ENCODE measurements around the gene RSKR. TPM values are rescaled to one million over a fixed set of nuclear protein-coding genes. Genes with fewer than 3 reads are reported as not detected.

The RSKR gene
- total RNA-seq, 1 donor from 2014 or later: 3.7 TPM

Other genes with a start within 250 kb of the RSKR start
- not detected for gene SEBOX, start 249.0 kb downstream of the RSKR start, total RNA-seq
- 0.52 TPM for gene VTN, start 243.9 kb downstream of the RSKR start, total RNA-seq
- gene SARM1, start 242.5 kb downstream of the RSKR start, total RNA-seq: 5.7 TPM
- 4.7 TPM for gene SLC46A1, start 208.0 kb downstream of the RSKR start, total RNA-seq
- not detected for gene SLC13A2, start 140.5 kb downstream of the RSKR start, total RNA-seq
- not detected for gene FOXN1, start 107.8 kb downstream of the RSKR start, total RNA-seq
- gene UNC119, start 61.6 kb downstream of the RSKR start, total RNA-seq: 5.7 TPM
- gene PIGS, start 42.7 kb downstream of the RSKR start, total RNA-seq: 19.3 TPM
- 4.7 TPM for gene ALDOC, start 37.3 kb downstream of the RSKR start, total RNA-seq
- gene SPAG5, start 15.2 kb downstream of the RSKR start, total RNA-seq: 5.7 TPM
- gene BLTP2, start 31.0 kb upstream of the RSKR start, total RNA-seq: 80.4 TPM
- 41.2 TPM for gene SDF2, start 47.7 kb upstream of the RSKR start, total RNA-seq
- 36.5 TPM for gene SUPT6H, start 48.0 kb upstream of the RSKR start, total RNA-seq
- gene PROCA1, start 97.7 kb upstream of the RSKR start, total RNA-seq: 0.52 TPM
- gene RAB34, start 103.7 kb upstream of the RSKR start, total RNA-seq: 44.9 TPM
- 880 TPM for gene RPL23A, start 105.8 kb upstream of the RSKR start, total RNA-seq
- gene TLCD1, start 112.0 kb upstream of the RSKR start, total RNA-seq: 1.6 TPM
- gene NEK8, start 114.6 kb upstream of the RSKR start, total RNA-seq: 0.52 TPM
- gene TRAF4, start 129.8 kb upstream of the RSKR start, total RNA-seq: 26.1 TPM
- gene FAM222B, start 228.6 kb upstream of the RSKR start, total RNA-seq: 6.3 TPM
- gene ERAL1, start 240.8 kb upstream of the RSKR start, total RNA-seq: 19.3 TPM

All from skeletal muscle tissue (tissue), 1 donor.